HG03097 (cell line): Measurements from ENCODE around the gene RAPGEF2.
"Not testable (repeated sequence)": the region's sequence is repeated elsewhere in the genome, so short reads cannot be mapped to it uniquely, and the experiment has no call there.

Source experiments
- ATAC-seq: cut with Tn5 transposase; IDR thresholded peaks from one replicate; pipeline ENCODE4 v1.9.1; 2021; ENCODE audit not compliant: unreplicated experiment, low FRiP score

The RAPGEF2 gene

GRCh38 chr4:159227984-159228383, 125.1 kb downstream of the RAPGEF2 start:
- ATAC-seq = no peak

- ATAC-seq = no peak
These were observed 126.3 kb downstream of the RAPGEF2 start for GRCh38 chr4:159229164-159229563.

- ATAC-seq = no peak
These were observed 129.7 kb downstream of the RAPGEF2 start for GRCh38 chr4:159232465-159233106.

- no peak for ATAC-seq
These were observed 133.0 kb downstream of the RAPGEF2 start for GRCh38 chr4:159235779-159236368.

- no peak for ATAC-seq
These were observed 135.1 kb downstream of the RAPGEF2 start for GRCh38 chr4:159237975-159238374.

- no peak for ATAC-seq
These were observed 135.8 kb downstream of the RAPGEF2 start for GRCh38 chr4:159238631-159239030.

GRCh38 chr4:159239629-159240028, 136.8 kb downstream of the RAPGEF2 start:
- ATAC-seq = no peak

GRCh38 chr4:159240046-159240445, 137.2 kb downstream of the RAPGEF2 start:
- no peak for ATAC-seq

- no peak for ATAC-seq
These were observed 137.8 kb downstream of the RAPGEF2 start for GRCh38 chr4:159240687-159241086.

- no peak for ATAC-seq
These were observed 139.5 kb downstream of the RAPGEF2 start for GRCh38 chr4:159242427-159242826.

GRCh38 chr4:159248384-159249178, 145.7 kb downstream of the RAPGEF2 start:
- no peak for ATAC-seq

- ATAC-seq = no peak
These were observed 148.0 kb downstream of the RAPGEF2 start for GRCh38 chr4:159250751-159251325.

- not testable (repeated sequence) for ATAC-seq
These were observed 148.7 kb downstream of the RAPGEF2 start for GRCh38 chr4:159251580-159251979.

- ATAC-seq = no peak
These were observed 149.6 kb downstream of the RAPGEF2 start for GRCh38 chr4:159252491-159252890.

GRCh38 chr4:159256037-159256436, 153.2 kb downstream of the RAPGEF2 start:
- ATAC-seq = no peak

GRCh38 chr4:159258889-159259560, 156.1 kb downstream of the RAPGEF2 start:
- ATAC-seq = no peak

GRCh38 chr4:159264057-159264456, 161.2 kb downstream of the RAPGEF2 start:
- ATAC-seq = no peak

- no peak for ATAC-seq
These were observed 164.3 kb downstream of the RAPGEF2 start for GRCh38 chr4:159266981-159267868.

GRCh38 chr4:159267869-159268285, 165.0 kb downstream of the RAPGEF2 start:
- no peak for ATAC-seq

- no peak for ATAC-seq
These were observed 165.7 kb downstream of the RAPGEF2 start for GRCh38 chr4:159268607-159269006.
